ENCODE data around the gene TCERG1L.

The TCERG1L gene

DNA sequence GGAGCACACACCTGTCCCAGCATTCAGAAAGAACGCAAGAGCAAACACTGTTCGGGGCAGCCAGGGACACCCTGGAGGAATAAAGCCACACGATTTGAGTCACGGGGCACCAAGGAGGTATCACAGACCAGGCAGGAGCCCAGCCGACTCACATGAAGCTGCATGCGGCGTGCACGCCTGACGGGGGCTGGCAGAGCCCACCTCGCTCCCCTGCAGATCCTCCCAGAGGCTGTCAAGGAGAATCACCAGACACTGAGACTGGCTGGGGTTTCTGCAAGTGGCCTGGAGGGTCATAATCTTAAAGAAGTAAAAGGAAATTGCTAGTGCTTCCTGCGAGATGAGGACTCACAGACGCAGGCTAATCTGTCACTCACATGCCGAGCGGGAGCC, 61.6 kb downstream of the TCERG1L start:
- Histone ChIP-seq H3K27me3 (ENCODE audit: control insufficient read depth, insufficient read depth, low read length) (no peaks in the 10 kb centered on the region), H3K27ac (ENCODE audit: low read depth, low read length) (no peak overlapping the region), H3K4me1 (ENCODE audit: control insufficient read depth, insufficient read depth, low read length) (no peaks in the 10 kb centered on the region), H3K36me3 (ENCODE audit: control insufficient read depth, insufficient read depth, low read length) (no peaks in the 10 kb centered on the region), H3K9ac (ENCODE audit: low read length) (no peak overlapping the region), H3K4me3 (ENCODE audit: low read length) (no peak overlapping the region)

DNA sequence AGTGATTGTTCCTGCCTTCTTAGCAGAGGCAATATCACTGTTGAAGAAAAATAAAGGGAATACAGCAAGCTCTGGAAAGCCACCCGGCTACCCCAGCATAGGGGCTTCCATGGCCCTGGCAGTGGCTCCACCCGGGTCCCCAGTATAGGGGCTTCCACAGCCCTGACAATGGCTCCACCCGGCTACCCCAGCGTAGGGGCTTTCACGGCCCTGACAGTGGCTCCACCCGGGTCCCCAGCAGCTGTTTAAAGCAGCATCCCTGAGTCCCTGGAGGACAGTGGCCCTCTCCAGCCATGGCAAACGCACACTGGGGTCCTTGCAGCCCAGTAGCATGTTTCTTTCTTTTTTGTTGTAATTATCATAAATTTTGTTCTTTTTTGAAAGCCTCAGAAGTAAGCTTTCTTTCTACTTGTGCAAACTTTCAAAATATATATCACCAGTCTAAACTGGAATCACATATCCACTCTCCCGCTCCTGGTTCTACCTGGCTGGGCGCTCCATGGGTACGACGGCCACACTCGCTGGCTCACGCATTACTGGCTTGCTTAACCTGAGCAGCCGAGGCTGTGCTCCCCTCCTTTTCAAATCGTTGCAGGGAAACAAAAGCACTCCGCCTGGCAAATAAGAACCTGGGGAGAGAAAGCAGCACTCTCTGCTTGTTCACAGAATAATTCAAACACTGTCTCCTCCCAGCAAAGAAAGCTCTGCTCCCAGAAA, 62.1 kb downstream of the TCERG1L start:
- Histone ChIP-seq H3K27ac (ENCODE audit: low read depth, low read length) (no peak overlapping the region), H3K9ac (ENCODE audit: low read length) (no peak overlapping the region), H3K4me1 (ENCODE audit: control insufficient read depth, insufficient read depth, low read length) (no peaks in the 10 kb centered on the region), H3K4me3 (ENCODE audit: low read length) (no peak overlapping the region), H3K27me3 (ENCODE audit: control insufficient read depth, insufficient read depth, low read length) (no peaks in the 10 kb centered on the region), H3K36me3 (ENCODE audit: control insufficient read depth, insufficient read depth, low read length) (no peaks in the 10 kb centered on the region)

DNA sequence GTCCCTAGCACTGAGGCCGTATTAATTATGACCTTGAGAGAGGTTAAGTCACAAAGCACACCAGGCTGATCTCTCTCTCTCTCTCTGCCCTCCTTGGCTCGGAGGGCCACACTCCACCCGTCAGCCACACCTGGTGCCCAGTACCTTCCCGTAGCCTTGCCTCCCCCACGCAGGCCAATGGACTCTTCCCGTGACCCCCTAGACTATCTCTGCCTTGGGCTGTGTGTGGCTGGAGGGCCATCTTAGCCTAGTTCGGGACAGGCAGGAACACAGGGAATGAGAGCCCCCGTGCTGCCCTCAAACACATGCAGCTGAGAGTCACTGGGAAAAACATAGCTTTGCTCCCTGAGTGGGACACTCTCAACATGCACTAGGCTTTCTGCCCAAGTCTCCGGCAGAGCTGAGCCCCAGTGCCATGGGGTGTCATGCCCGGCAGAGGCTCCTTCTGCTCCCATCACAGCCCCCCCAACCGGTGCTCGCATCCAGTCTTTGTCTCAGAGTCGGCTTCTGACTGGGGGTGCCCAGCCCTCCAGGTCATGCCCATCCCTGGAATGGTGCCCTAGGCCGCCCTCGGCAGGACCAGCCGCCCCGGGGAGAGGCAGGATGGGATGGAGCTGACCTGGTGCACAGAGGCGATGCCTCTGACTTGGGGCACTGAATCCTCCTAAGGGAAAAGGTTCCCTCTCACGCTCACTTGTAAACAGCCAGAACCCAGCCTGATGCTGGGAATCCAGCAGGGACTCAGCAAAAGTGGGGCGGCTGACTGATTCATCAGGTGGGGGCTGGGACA, 63.0 kb downstream of the TCERG1L start:
- Histone ChIP-seq H3K27ac (ENCODE audit: low read depth, low read length) (no peak overlapping the region), H3K9ac (ENCODE audit: low read length) (no peak overlapping the region), H3K4me1 (ENCODE audit: control insufficient read depth, insufficient read depth, low read length) (no peaks in the 10 kb centered on the region), H3K27me3 (ENCODE audit: control insufficient read depth, insufficient read depth, low read length) (no peaks in the 10 kb centered on the region), H3K36me3 (ENCODE audit: control insufficient read depth, insufficient read depth, low read length) (no peaks in the 10 kb centered on the region), H3K4me3 (ENCODE audit: low read length) (no peak overlapping the region)

DNA sequence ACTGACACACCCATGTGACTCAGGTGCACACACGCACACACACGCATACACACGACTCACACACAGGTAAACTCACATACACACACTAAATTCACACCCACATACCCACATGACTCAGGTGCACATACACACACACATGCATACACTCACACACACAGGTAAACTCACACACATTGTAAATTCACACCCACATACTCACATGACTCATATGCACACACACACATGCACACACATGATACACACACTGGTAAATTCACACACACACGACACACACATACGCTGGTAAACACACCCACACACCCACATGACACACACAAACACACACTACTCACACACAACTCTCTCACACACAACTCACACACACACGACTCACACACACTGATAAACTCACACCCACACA, 63.6 kb downstream of the TCERG1L start:
- H3K4me3 ChIP-seq (ENCODE audit: low read length) = no peak overlapping the region
- H3K4me1 ChIP-seq (ENCODE audit: control insufficient read depth, insufficient read depth, low read length) = no peaks in the 10 kb centered on the region
- no peaks in the 10 kb centered on the region for H3K27me3 ChIP-seq (ENCODE audit: control insufficient read depth, insufficient read depth, low read length)
- H3K9ac ChIP-seq (ENCODE audit: low read length) = no peak overlapping the region
- no peaks in the 10 kb centered on the region for H3K36me3 ChIP-seq (ENCODE audit: control insufficient read depth, insufficient read depth, low read length)
- H3K27ac ChIP-seq (ENCODE audit: low read depth, low read length) = no peak overlapping the region

DNA sequence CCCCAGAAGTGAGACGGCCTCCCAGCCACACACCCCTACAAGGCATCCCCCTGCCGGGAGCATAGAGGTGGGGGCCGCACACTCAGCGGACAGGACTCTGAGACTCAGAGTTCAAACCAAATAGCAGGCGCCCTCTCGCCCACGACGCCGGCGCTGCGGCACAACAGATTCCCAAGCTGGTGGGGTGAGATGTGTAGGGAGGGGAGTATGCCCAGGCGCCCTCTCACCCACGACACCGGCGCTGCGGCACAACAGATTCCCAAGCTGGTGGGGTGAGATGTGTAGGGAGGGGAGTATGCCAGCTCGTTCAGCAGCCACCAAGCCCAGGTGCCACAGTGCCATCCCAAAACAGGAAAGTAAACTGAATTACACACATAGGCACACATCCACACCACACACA, 64.7 kb downstream of the TCERG1L start:
- Histone ChIP-seq H3K27me3 (ENCODE audit: control insufficient read depth, insufficient read depth, low read length) (no peaks in the 10 kb centered on the region), H3K4me1 (ENCODE audit: control insufficient read depth, insufficient read depth, low read length) (no peaks in the 10 kb centered on the region), H3K27ac (ENCODE audit: low read depth, low read length) (no peak overlapping the region), H3K4me3 (ENCODE audit: low read length) (no peak overlapping the region), H3K36me3 (ENCODE audit: control insufficient read depth, insufficient read depth, low read length) (no peaks in the 10 kb centered on the region), H3K9ac (ENCODE audit: low read length) (no peak overlapping the region)

DNA sequence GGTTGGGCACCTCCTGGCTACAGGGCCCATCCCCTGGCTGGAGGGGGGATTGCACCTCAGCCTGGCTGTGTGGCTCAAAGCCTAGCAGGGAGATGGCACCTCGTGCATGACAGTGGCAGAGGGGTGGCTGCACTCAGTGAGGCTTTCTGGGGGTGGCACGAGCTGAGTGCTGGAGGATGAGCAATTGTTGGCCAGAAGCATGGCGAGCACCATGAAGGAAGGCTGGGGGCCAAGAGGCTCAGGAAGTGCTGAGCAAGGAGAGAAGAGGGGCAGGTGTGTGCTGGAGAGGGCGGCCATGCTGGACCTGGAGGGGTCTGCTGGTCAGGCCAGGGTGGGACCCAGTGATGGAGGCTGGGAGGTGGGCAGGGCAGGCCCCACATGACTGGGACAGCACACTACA, 65.4 kb downstream of the TCERG1L start:
- Histone ChIP-seq H3K4me1 (ENCODE audit: control insufficient read depth, insufficient read depth, low read length) (no peaks in the 10 kb centered on the region), H3K27me3 (ENCODE audit: control insufficient read depth, insufficient read depth, low read length) (no peaks in the 10 kb centered on the region), H3K27ac (ENCODE audit: low read depth, low read length) (no peak overlapping the region), H3K9ac (ENCODE audit: low read length) (no peak overlapping the region), H3K4me3 (ENCODE audit: low read length) (no peak overlapping the region), H3K36me3 (ENCODE audit: control insufficient read depth, insufficient read depth, low read length) (no peaks in the 10 kb centered on the region)

DNA sequence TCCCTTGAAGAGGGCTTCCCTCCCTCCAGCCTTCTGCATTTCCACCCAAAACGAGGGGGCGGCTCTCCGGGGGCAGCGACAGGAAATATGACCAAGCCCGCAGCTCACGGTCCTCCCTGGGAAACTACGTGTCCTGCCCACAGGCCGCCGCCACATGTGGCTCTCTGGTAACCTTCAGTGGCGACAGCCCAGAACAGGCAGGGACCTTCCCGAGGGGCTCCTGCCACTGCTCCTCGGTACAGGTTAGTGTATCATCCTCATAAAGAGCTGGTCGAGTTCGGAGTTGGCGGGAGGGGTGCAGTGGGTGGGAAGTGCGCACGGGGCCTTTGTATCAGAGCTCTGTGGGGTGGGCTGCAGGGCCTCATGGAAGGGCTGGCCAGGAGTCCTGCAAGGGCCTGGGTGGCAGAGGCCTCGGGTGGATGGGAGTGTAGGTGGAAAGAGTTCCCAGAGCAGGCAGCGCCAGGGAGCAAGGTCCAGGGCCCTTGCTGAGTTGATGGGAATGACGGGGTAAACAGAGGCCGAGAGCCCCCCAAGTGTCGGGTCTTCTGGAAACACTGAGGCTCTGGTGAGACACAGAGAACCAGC, 66.0 kb downstream of the TCERG1L start:
- Histone ChIP-seq H3K4me1 (ENCODE audit: control insufficient read depth, insufficient read depth, low read length) (no peaks in the 10 kb centered on the region), H3K36me3 (ENCODE audit: control insufficient read depth, insufficient read depth, low read length) (no peaks in the 10 kb centered on the region), H3K27ac (ENCODE audit: low read depth, low read length) (no peak overlapping the region), H3K9ac (ENCODE audit: low read length) (no peak overlapping the region), H3K27me3 (ENCODE audit: control insufficient read depth, insufficient read depth, low read length) (no peaks in the 10 kb centered on the region), H3K4me3 (ENCODE audit: low read length) (no peak overlapping the region)

DNA sequence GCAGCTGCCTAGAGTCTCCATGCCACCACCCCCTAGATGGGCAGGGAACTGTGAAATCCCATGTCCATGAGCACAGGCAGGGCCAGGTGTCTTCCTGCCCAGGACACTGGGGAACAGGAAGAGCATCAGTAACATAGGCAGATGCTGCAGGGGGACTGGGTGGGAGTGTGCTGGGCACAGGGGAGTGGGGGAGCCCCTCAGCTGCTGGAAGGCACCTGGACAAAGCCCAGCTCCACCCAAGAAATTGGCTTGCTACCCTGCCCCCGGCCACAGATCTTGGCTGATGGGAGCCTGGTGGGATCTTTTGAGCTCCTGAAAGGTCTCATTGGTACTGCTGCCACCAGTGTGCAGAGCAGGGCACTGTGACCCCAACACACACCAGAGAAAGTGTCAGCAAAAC, 66.7 kb downstream of the TCERG1L start:
- Histone ChIP-seq H3K4me1 (ENCODE audit: control insufficient read depth, insufficient read depth, low read length) (no peaks in the 10 kb centered on the region), H3K27me3 (ENCODE audit: control insufficient read depth, insufficient read depth, low read length) (no peaks in the 10 kb centered on the region), H3K4me3 (ENCODE audit: low read length) (no peak overlapping the region), H3K36me3 (ENCODE audit: control insufficient read depth, insufficient read depth, low read length) (no peaks in the 10 kb centered on the region), H3K27ac (ENCODE audit: low read depth, low read length) (no peak overlapping the region), H3K9ac (ENCODE audit: low read length) (no peak overlapping the region)

DNA sequence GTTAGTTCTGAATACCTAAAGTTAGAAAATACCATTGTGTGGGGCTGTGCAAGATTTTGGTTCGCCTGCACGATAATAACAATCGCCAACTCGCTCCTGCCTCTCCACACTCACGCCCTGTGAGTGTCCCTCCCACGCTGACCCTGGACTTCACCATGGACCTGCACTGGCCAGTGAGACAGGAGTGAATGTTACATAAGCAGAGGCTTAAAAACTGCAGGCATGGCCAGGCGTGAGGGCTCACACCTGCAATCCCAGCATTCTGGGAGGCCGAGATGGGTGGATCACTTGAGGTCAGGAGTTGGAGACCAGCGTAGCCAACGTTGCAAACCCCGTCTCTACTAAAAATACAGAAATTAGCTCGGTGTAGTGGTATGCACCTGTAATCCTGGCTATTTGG, 68.4 kb downstream of the TCERG1L start:
- no peaks in the 10 kb centered on the region for H3K4me1 ChIP-seq (ENCODE audit: control insufficient read depth, insufficient read depth, low read length)
- H3K9ac ChIP-seq (ENCODE audit: low read length) = no peak overlapping the region
- no peaks in the 10 kb centered on the region for H3K36me3 ChIP-seq (ENCODE audit: control insufficient read depth, insufficient read depth, low read length)
- no peak overlapping the region for H3K4me3 ChIP-seq (ENCODE audit: low read length)
- no peaks in the 10 kb centered on the region for H3K27me3 ChIP-seq (ENCODE audit: control insufficient read depth, insufficient read depth, low read length)
- H3K27ac ChIP-seq (ENCODE audit: low read depth, low read length) = no peak overlapping the region

DNA sequence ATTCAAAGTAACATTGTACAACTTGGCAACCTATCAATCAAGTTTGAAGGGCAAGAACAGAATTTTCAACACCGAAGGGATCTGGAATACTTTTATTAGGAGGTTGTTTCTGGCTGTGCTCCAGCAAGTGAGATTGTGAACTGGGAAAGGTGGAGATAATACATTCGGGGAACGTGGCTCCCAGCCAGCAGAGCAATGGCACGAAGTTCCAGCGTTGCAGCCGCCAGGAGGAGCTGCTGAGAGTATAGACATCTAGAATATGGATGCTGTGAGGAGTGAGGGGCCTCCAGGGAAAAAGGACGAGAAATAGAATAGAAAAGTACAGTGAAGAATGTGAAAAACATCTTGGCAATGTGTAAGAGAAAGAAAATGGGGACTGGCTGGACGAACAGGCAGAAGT, 69.5 kb downstream of the TCERG1L start:
- no peaks in the 10 kb centered on the region for H3K27me3 ChIP-seq (ENCODE audit: control insufficient read depth, insufficient read depth, low read length)
- H3K36me3 ChIP-seq (ENCODE audit: control insufficient read depth, insufficient read depth, low read length) = no peaks in the 10 kb centered on the region
- no peak overlapping the region for H3K27ac ChIP-seq (ENCODE audit: low read depth, low read length)
- H3K9ac ChIP-seq (ENCODE audit: low read length) = no peak overlapping the region
- H3K4me3 ChIP-seq (ENCODE audit: low read length) = no peak overlapping the region
- no peaks in the 10 kb centered on the region for H3K4me1 ChIP-seq (ENCODE audit: control insufficient read depth, insufficient read depth, low read length)

DNA sequence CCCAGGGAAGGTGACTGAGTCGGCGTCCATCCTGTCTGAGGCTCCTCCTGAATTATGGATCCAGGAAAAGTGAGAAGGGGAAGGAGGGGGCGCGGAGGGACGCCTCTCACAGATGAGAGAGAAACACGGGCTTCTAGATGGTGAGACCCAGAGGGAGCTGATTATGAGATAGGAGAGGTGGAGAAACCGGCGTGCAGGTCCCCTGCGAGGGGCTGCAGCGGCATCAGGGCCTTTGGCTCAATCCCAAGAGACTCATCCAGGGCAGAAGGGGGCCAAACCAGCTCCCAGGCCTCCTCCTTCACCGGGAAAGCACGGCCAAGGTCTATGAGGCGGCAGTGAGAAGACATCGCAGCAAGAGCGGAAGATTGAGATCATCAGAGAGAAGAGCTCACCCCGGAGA, 70.8 kb downstream of the TCERG1L start:
- no peaks in the 10 kb centered on the region for H3K4me1 ChIP-seq (ENCODE audit: control insufficient read depth, insufficient read depth, low read length)
- no peak overlapping the region for H3K4me3 ChIP-seq (ENCODE audit: low read length)
- H3K27me3 ChIP-seq (ENCODE audit: control insufficient read depth, insufficient read depth, low read length) = no peaks in the 10 kb centered on the region
- no peak overlapping the region for H3K27ac ChIP-seq (ENCODE audit: low read depth, low read length)
- no peaks in the 10 kb centered on the region for H3K36me3 ChIP-seq (ENCODE audit: control insufficient read depth, insufficient read depth, low read length)
- H3K9ac ChIP-seq (ENCODE audit: low read length) = no peak overlapping the region

DNA sequence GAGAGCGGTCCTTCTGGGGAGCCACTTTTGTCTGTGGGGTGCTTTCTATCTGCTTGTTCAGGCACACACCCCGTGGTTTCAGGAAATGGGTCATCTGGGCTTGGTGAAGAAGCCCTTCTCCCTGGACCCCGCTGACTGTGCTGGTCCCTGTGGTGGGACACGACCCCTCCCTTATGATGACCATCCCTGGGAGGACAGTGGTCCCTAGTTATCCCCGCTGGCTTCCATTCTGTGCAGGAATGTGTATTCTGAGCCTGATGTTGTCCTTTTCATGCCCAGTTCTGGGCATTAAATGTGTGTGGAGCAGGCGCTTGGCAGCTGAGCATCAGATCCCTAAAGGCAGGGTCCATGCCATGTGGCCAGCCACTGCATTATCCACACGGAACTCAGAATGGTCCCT, 71.6 kb downstream of the TCERG1L start:
- Histone ChIP-seq H3K36me3 (ENCODE audit: control insufficient read depth, insufficient read depth, low read length) (no peaks in the 10 kb centered on the region), H3K9ac (ENCODE audit: low read length) (no peak overlapping the region), H3K4me1 (ENCODE audit: control insufficient read depth, insufficient read depth, low read length) (no peaks in the 10 kb centered on the region), H3K27me3 (ENCODE audit: control insufficient read depth, insufficient read depth, low read length) (no peaks in the 10 kb centered on the region), H3K4me3 (ENCODE audit: low read length) (no peak overlapping the region), H3K27ac (ENCODE audit: low read depth, low read length) (no peak overlapping the region)

DNA sequence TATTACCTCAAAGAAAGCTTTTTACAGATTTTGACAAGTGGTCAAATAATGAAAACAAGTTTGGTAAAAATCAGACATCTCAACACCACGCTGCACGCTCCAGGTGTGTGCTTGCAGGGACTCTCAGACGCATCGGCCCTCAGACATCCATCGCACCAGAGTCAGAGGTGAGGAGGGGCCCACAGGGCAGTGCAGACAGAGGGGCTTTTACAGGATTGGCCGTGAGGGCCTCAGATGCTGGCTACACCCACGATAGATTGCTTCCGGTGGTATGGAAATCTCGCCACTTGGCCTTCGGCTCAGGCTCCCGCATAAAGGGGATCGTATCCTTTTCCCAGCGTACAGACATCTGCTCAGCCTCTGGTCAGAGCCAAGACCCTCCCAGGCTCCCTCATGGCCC, 72.1 kb downstream of the TCERG1L start:
- H3K9ac ChIP-seq (ENCODE audit: low read length) = no peak overlapping the region
- H3K27ac ChIP-seq (ENCODE audit: low read depth, low read length) = no peak overlapping the region
- H3K4me3 ChIP-seq (ENCODE audit: low read length) = no peak overlapping the region
- no peaks in the 10 kb centered on the region for H3K4me1 ChIP-seq (ENCODE audit: control insufficient read depth, insufficient read depth, low read length)
- H3K27me3 ChIP-seq (ENCODE audit: control insufficient read depth, insufficient read depth, low read length) = no peaks in the 10 kb centered on the region
- no peaks in the 10 kb centered on the region for H3K36me3 ChIP-seq (ENCODE audit: control insufficient read depth, insufficient read depth, low read length)

All from rectal smooth muscle tissue (tissue), 1 donor.